ENCODE data around the gene ZNF487.

DNA sequence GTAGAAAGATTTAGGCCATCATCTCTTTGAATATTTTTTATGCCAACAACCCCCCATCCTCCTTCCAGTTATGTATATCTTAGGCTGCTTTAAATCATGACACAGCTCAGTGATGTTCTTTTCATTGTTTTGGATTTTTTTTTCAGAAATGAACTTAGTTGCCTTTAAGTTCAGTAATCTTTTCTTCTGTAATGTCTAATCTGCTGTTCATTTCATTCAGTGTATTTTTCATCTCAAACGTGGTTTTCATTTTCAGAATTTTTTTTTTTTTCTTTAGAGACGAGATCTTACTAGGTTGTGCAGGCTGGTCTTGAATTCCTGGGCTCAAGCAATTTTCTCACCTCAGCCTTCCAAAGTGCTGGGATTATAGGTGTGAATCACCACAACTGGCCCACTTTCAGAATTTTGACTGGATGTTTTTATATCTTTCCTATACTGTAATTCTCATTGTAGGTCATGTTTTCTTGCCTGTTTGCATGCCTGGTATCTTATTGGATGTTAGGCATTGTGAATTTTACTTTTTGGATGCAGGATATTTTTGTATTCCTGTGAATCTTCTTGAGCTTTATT lies 8.1 kb downstream of the ZNF487 start:
- TF ChIP-seq REST (tag by site-specific recombination; IDR thresholded peaks at IDR 0.05) (no peak), BCL11A (tag by site-specific recombination; IDR thresholded peaks at IDR 0.05; ENCODE audit: low read depth) (no peak), ZBTB7A (tag by site-specific recombination; IDR thresholded peaks at IDR 0.05; ENCODE audit: low read depth) (no peak), MYNN (tag by site-specific recombination; IDR thresholded peaks at IDR 0.05; ENCODE audit: borderline replicate concordance) (no peak), ZNF561 (tag by site-specific recombination; IDR thresholded peaks at IDR 0.05; ENCODE audit: borderline replicate concordance) (no peak), ZNF366 (tag by site-specific recombination; conservative IDR thresholded peaks at IDR 0.05) (no peak), KLF7 (tag by site-specific recombination; IDR thresholded peaks at IDR 0.05; ENCODE audit: borderline replicate concordance) (no peak)
- TF ChIP-seq, protein P1, sequence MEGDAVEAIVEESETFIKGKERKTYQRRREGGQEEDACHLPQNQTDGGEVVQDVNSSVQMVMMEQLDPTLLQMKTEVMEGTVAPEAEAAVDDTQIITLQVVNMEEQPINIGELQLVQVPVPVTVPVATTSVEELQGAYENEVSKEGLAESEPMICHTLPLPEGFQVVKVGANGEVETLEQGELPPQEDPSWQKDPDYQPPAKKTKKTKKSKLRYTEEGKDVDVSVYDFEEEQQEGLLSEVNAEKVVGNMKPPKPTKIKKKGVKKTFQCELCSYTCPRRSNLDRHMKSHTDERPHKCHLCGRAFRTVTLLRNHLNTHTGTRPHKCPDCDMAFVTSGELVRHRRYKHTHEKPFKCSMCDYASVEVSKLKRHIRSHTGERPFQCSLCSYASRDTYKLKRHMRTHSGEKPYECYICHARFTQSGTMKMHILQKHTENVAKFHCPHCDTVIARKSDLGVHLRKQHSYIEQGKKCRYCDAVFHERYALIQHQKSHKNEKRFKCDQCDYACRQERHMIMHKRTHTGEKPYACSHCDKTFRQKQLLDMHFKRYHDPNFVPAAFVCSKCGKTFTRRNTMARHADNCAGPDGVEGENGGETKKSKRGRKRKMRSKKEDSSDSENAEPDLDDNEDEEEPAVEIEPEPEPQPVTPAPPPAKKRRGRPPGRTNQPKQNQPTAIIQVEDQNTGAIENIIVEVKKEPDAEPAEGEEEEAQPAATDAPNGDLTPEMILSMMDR (tag by site-specific recombination; IDR thresholded peaks at IDR 0.05): no peak

Data from HEK293 (cell line).